ENCODE measurements around the gene DNLZ. TPM values are rescaled to one million over a fixed set of nuclear protein-coding genes. Genes with fewer than 3 reads are reported as not detected.
A peak's percentile ranks its signal among the peaks of the same experiment; 100 is the strongest.

The DNLZ gene
- total and polyA plus RNA-seq, 9 of the 15 experiments (the other 6 are each of a cell fraction or from before 2014, with no cell fraction given), result 0.17 to 44.6 (median 3.4) TPM

DNA sequence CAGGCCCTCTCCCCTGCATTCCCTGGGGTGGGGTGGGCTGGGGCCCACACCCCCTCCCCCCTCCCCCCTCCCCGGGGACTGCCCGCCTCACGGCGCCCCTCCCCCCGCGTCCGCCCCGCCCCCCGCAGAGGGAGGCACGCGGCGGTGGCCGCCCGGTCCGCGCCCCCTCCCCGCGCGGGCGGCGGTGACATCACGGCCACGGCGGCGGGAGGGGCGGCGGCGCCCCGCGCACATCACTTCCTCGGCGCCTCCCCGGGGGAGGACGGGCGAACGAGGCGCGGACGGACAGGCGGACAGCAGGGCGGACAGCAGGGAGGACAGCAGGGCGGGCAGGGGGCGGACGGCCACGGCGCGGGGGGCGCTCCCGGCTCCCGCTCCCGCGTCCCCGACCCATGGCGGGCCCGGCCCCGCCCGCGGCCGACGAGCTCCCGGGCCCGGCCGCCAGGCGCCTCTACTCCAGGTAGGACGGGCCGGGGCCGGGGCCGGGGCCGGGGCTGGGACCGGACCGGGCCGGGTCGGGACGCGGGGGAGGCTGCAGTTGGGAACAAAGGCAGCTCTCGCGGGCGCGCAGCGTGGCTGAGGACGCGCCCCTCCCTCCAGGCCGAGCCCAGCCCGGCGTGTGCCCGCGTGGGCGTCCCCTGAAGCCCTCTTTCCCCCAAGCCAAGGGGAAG, 36.1 kb downstream of the DNLZ start, which contains the start of gene GPSM1 (continued):
- TF ChIP-seq, protein P1, sequence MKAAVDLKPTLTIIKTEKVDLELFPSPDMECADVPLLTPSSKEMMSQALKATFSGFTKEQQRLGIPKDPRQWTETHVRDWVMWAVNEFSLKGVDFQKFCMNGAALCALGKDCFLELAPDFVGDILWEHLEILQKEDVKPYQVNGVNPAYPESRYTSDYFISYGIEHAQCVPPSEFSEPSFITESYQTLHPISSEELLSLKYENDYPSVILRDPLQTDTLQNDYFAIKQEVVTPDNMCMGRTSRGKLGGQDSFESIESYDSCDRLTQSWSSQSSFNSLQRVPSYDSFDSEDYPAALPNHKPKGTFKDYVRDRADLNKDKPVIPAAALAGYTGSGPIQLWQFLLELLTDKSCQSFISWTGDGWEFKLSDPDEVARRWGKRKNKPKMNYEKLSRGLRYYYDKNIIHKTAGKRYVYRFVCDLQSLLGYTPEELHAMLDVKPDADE (conservative IDR thresholded peaks at IDR 0.05; ENCODE audit: control insufficient read depth, low read depth, low read length), result peak; percentile 45; the same call in 1 of the 2 replicates
- TF ChIP-seq ZBTB7A (IDR thresholded peaks at IDR 0.05; ENCODE audit: borderline replicate concordance, control insufficient read depth, low read depth, low read length) (peak; percentile 56; the same call in 1 of the 2 replicates), KDM1A (IDR thresholded peaks at IDR 0.05) (no peak), POLR2AphosphoS5 (IDR thresholded peaks at IDR 0.05; ENCODE audit: control insufficient read depth, insufficient read depth, low read depth, low read length) (0 out of 2 replicates have a peak, but pooled peaks have one; percentile 26), ATF7 (IDR thresholded peaks at IDR 0.05) (peak; percentile 71; the same call in 1 of the 2 replicates), ZNF766 (CRISPR knock-in tag; conservative IDR thresholded peaks at IDR 0.05) (0 out of 2 replicates have a peak, but pooled peaks have one; percentile 19), TEAD1 (CRISPR knock-in tag; IDR thresholded peaks at IDR 0.05) (peak in 1 of 2 experiments; percentile 17; a peak in 1 of 4 replicates), GATAD2B (IDR thresholded peaks at IDR 0.05; ENCODE audit: borderline replicate concordance) (peak; percentile 84), HMGN3 (IDR thresholded peaks at IDR 0.05; ENCODE audit: borderline replicate concordance, extremely low read depth, insufficient read length, low read depth, low read length) (peak; percentile 60), TRIM28 (IDR thresholded peaks at IDR 0.05) (no peak), ZNF212 (CRISPR knock-in tag; IDR thresholded peaks at IDR 0.05) (no peak), YY1 (IDR thresholded peaks at IDR 0.05; ENCODE audit: borderline replicate concordance in 1 of 3, control insufficient read depth in 1 of 3, extremely low read depth in 1 of 3, insufficient read depth in 3 of 3, insufficient read length in 1 of 3, insufficient replicate concordance in 2 of 3, low read depth in 1 of 3, low read length in 2 of 3) (peak in 2 of 3 experiments; percentile 36 to 48), SIN3B (IDR thresholded peaks at IDR 0.05; ENCODE audit: low read depth) (peak; percentile 49; the same call in 1 of the 2 replicates), CXXC5 (CRISPR knock-in tag; IDR thresholded peaks at IDR 0.05) (peak; percentile 85), GABPA (tag; conservative IDR thresholded peaks at IDR 0.05; ENCODE audit: low read depth) (peak; percentile 71), HNRNPH1 (optimal IDR thresholded peaks at IDR 0.05; ENCODE audit: low read depth, low read length) (no peak), KLF1 (tag; IDR thresholded peaks at IDR 0.05) (no peak), SMAD4 (CRISPR knock-in tag; conservative IDR thresholded peaks at IDR 0.05) (peak; percentile 67), ZFX (CRISPR knock-in tag; IDR thresholded peaks at IDR 0.05) (peak; percentile 53)
- TF ChIP-seq, protein P2, sequence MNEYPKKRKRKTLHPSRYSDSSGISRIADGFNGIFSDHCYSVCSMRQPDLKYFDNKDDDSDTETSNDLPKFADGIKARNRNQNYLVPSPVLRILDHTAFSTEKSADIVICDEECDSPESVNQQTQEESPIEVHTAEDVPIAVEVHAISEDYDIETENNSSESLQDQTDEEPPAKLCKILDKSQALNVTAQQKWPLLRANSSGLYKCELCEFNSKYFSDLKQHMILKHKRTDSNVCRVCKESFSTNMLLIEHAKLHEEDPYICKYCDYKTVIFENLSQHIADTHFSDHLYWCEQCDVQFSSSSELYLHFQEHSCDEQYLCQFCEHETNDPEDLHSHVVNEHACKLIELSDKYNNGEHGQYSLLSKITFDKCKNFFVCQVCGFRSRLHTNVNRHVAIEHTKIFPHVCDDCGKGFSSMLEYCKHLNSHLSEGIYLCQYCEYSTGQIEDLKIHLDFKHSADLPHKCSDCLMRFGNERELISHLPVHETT (CRISPR knock-in tag; conservative IDR thresholded peaks at IDR 0.05 in 1 of 2, IDR thresholded peaks at IDR 0.05 in 1 of 2), result 0 out of 4 replicates have a peak, but pooled peaks of 1 of the 2 experiments have one; percentile 49
- TF ChIP-seq, protein P3, sequence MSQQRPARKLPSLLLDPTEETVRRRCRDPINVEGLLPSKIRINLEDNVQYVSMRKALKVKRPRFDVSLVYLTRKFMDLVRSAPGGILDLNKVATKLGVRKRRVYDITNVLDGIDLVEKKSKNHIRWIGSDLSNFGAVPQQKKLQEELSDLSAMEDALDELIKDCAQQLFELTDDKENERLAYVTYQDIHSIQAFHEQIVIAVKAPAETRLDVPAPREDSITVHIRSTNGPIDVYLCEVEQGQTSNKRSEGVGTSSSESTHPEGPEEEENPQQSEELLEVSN (IDR thresholded peaks at IDR 0.05; ENCODE audit: borderline replicate concordance in 1 of 2, extremely low read depth in 1 of 2, insufficient read depth in 1 of 2, insufficient read length in 1 of 2, low read depth in 1 of 2, low read length in 1 of 2, poor library complexity in 1 of 2, severe bottlenecking in 1 of 2), result peak in 1 of 2 experiments; percentile 79

Measured in K562 (cell line).